ENCODE measurements around the gene IL18BP. TPM values are rescaled to one million over a fixed set of nuclear protein-coding genes. Genes with fewer than 3 reads are reported as not detected.
A peak's percentile ranks its signal among the peaks of the same experiment; 100 is the strongest.

Gene IL18BP
- polyA plus RNA-seq (2013, experiment 1 of 2; ENCODE audit: insufficient read length): 3.9 TPM
- 4.2 TPM for polyA plus RNA-seq (2013, experiment 2 of 2; ENCODE audit: insufficient read length)

DNA sequence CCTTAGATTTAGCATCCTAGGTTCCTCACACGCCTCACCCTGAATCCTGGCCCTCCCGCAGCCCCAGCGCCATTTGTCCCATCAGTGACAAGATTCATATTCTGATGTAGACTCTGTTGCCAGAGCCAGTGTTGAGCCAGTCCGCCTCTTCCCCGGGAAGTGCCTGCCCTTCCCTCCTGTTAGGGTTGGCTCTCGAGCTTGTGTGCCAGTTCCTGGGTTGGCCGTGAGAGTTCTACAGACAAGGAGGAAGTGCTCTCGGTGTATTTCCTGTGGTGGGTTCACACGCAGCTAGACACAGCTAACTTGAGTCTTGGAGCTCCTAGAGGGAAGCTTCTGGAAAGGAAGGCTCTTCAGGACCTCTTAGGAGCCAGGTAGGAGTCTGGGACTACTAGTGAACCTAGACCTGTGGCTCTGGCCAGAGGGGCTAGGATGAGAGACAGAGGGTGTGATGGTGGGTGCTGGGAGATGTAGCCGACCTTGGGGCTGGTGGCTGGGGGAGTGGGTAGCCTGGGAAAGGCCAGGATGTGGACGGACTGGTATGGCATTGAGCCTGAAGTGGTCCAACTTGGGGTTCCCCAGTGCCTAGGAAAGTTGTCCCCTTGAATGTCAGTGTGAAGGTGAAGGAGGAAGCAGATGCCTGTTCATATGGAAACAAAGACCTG is at the start of gene IL18BP:
Gene IL18BP, plus strand, starts transcription at position 261 of the 662 bp plus-strand sequence. CDS start 1,076 bp downstream, outside the sequence.
- DNase-seq: no peak

DNA sequence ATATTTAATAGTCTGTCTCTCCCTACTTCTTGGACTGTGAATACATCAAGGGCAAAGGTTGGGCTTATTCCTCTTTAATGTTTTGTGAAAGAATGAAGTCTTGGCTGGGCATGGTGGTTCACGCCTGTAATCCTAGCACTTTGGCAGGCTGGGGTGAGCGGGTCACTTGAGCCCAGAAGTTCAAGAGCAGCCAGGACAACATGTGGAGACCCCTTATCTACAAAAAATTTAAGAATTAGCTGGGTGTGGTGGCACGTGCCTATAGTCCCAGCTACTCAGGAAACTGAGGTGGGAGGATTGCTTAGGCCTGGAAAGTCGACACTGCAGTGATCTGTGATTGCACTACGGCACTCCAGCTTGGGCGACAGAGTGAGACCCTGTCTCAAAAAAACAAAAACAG is 49.7 kb upstream of the IL18BP start:
- DNase-seq: no peak

DNA sequence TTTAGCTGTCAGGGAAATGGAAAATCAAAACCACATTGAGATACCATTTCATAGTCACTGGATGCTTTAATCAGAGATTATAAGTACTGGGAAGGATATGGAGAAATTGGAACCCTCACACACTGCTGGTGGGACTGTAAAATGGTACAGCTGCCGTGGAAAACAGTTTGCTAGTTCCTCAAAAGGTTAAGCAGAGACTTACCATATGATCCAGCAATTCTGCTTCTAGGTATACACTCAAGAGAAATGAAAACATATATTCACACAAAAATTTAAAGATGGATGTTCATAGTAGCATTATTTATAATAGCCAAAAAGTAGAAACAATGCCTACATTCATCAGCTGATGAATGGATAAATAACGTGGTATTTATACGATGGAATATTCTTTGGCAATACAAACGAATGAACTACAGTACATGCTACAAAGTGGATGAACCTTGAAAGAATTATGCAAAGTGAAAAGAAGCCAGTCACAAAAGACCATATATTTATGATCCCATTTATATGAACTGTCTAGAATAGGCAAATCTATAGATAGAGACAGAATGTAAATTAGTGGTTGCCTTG is 46.9 kb upstream of the IL18BP start:
- no peak for DNase-seq

DNA sequence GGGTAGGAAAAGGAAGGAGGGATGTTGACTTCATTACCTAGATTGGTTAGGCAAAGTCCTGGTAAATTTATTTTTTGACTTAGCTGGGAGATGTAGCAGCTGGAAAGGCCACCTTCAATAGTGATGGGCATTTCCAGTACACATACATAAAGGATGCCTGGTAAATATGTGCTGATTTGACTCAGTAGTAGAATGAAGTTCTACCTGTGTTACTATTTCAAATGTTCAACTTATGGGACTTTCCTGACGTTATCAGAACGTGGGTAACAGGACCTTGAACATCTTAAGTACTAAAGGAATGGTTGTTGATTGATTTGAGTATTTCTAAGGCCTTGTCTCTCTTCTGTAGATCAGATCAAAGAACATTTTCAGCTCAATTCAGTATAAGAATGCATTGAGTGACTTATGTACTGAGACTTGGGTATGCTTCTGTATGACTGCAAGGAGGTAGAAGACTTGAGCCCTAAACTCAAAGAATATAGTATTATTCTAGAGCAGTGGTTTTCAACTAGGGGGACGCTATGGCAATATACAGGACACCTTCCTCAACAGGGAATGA is 42.7 kb upstream of the IL18BP start:
- no peak for DNase-seq

DNA sequence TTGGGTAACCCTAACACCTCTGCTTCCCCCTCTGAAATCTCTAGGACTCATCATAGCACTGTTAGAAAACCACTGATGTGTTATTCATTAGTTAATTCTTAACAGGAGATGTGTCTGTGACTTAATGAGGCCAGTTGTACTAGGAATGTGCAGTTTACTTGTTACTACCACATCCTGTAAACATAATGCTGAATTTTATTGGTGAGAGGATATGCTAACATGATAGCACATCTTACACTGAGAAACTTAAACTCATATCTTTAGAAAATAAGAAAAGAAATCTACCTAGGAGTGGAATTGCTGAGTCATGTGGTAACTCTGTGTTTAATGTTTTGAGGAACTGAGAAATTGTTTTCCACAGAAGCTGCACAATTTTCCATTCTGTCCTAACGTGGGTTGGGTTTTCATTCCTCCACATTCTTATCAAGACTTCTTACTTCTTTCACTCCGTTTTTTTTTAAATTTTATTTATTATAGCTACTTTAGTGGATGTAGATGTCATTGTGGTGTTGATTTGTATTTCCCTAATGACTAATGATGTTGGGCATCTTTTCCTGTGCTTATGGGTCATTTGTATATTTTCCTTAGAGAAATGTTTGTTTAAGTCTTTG is 36.2 kb upstream of the IL18BP start:
- peak; percentile 52 for DNase-seq

DNA sequence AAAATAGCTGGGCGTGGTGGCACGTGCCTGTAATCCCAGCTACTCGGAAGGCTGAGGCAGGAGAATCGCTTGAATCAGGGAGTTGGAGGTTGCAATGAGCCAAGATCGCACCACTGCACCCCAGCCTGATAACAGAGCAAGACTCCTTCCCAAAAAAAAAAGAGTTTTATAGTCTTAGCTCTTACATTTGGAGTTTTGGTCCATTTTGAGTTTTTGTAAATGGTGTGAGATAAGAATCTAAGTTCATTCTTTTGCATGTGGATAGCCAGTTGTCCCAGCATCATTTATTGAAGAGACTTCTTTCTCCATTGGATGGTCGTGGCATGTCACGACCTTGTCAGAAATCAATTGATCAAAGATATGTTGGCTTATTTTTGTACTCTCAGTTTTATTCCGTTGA is 35.2 kb upstream of the IL18BP start:
- DNase-seq: no peak

DNA sequence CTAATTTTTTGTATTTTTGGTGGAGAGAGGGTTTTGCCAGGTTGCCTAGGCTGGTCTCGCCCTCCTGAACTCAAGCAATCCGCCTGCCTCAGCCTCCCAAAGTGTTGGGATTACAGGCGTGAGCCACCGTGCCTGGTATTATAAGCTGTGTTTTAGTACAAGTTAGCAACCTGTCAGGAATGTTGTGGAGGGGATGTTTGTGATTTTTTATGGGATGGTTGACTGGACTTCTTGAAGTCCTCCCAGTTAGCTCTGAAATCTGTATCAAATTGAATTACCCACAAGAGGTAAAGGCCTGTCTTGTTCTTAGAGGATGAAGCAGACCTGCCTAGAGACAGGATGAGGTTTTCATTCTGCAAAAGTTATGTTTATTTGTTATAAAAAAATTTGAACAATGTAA is 34.1 kb upstream of the IL18BP start:
- DNase-seq: no peak

DNA sequence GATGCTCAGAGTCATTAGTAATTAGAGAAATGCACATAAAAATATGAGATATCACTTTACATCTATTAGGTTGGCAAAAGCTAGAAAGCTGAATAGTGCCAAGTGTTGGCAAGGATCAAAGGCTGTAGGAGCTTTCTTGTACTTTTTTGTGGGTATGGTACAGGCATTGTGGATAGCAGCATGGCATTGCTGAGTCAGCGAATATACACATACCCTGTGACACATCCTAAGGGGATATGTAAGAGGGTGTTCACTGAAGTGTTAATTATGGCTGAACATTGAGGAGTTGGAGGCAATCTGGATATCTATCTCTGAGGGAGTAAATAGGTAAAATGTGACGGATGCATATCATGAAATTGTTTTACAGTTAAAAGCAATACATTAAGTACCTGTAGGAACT is 27.0 kb upstream of the IL18BP start:
- DNase-seq: no peak

DNA sequence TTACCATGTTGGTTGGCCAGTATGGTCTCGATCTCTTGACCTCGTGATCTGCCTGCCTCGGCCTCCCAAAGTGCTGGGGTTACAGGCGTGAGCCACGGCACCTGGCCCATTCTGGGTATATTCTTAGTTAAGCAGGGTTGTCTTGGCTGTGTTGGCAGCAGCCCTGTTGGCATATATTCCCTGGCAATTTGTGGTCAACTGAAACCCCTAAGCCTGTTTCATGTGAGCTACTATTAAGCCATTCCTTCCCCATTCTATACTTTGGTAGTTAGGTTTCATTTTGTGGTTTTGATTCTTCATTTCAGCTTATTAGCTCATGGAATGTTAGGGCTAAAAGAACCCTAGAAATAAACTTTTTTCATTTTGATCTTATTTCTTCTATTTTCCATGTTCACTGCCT is 22.2 kb upstream of the IL18BP start:
- DNase-seq: no peak

DNA sequence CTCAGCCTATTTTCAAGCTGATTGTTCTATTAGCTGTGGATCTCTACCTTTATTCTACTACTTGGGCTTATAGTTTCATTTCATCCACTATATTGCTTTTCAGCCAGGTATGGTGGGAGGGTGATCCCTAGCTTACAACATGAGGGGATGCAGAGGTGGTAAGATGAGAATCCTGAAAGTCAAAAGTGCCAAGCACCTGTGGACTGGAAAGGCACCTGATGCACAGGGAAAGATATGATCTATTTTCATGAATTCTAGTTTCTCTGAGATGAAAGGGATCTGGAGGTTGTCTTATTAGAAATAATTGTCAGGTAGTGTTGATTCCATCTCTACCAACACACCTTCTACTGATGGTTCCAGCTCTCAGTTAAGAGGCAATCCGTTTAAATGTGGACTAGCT is 21.6 kb upstream of the IL18BP start:
- no peak for DNase-seq

DNA sequence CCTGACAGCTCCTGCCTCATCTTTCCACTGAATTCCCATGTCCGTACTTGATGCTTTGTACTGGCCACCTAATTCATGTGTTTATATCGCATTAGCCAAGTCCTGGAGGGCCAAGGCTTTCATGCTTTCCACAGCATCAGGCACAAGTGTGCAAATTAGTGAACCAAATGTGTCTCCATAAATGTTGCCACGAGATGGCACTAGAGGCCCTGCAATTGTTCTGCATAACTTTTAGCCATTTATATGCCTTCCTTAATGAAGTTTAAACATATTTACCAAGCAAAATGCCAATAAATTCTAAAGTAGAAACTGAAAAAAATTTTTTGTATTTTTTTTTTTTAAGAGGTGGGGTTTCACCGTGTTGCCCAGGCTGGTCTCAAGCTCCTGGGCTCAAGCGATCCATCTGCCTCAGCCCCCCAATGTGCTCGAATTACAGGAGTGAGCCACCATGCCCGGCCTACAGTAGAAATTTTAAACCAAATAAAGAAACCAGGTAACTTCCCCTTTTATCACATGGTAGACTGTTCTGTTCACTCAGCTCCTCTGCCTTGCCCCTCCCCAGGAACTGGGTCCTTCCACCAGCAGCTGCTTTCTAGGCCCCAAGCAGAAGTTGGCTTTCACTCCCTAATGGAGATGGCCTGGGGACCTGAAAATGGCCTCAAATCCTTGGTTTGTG is 20.8 kb upstream of the IL18BP start:
- peak; percentile 47 for DNase-seq

DNA sequence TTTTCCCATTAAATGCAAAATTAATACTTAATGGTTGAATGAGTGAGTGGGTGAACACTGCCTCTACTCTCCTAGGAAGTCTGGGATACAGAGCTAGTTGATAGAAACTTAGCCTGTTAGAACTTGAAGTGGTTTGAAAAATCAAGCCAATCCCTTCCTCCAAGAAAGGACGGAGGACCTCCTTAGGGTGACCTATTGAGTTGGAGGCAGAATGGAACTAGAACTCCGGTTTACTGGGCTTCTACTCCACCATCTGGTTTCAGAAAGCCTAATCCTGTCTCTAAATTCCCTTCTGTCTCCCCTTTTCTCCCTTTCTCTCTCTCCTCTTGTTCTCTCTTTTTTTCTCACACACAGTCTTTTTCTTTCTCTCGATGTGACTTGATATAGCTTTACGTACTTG is 19.6 kb upstream of the IL18BP start:
- no peak for DNase-seq

DNA sequence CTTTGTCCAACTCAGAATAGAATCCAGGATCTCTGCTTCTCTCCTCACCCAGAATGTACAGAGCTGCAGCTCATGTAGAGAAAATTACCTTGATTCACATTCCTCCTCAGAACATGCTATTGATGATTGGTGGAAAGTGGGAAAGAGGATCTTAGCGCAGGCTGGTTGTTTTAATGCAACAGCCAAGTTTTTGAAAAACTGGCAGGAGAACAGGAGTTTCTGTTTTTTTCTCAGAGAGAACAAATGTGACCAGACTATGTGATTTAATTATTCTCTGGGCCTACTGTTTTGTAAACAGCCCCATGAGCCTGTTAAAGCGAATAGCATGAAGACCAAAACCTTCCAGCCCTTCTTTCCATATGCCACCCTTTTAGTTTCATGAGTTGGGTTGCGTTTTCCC is 19.1 kb upstream of the IL18BP start:
- DNase-seq: no peak

DNA sequence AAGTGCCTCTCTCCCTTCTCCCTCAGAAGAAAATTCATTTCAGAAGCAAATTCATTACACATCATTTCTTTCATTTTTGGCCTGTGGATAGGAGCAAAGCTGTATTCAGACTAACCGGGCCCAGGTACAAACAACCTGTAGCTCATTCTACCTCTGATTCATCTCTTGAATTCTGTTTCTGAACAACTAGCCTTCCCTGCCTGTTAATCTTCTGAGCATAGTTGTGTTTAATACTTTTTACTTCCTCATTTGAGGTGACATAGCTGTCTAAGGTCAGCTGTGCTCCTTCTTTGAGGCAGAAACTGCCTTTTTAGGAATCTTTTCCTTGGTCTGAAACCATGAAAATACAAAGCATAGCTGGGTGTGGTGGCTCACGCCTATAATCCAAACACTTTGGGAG is 12.6 kb upstream of the IL18BP start:
- DNase-seq: no peak

DNA sequence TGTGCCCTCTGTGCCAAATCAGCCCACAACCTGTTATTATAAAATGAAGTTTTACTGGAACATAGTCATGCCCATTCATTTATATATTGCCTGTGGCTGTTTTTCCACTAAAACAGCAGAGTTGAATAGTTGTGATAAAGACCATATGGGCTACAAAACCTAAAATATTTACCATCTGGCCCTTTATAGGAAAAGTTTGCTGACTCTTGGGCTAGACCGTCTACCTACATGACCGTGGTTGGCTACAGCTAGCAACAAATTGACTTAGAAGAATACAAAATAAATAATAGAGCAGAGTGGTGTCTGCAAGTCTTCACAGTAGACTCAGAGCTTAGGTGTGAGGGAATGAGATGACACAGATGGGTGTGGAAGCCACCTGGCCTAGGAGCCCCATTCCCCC is 11.2 kb upstream of the IL18BP start:
- no peak for DNase-seq

DNA sequence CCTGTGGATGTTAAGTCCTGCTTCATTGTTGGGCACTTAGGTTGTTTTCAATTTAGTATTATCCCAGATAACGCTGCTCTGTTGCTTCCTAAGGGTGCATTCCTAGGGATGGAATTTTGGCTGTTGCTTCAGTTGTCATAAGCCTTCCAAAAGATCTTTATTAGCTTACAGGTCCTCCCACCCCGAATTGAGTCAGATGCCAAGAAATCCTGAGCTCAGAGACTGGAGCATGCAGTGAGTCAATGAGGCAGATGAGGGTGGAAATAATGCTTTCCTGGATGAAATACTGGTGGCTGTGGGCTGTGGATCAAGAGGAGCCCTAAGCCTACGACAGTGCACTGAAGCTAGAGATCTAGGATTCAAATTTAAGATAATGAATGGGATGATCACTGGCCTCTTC is 10.7 kb upstream of the IL18BP start:
- DNase-seq: peak; percentile 83

DNA sequence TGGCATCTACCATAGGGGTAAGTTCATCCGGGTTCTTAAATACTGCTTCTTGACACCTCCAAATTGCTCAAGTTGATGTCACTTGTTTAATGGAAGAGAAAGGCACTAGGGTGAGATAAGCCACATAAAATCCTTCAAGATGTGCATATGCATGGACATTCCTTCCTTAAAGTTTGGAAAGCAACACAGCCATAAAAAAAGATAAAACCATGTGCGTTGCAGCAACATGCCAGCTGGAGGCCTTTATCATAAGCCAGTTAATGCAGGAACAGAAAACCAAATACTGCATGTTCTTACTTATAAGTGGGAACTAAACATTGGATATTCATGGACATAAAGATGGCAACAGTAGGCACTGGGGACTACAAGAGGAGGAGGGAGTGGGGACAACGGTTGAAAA is 8.0 kb upstream of the IL18BP start:
- no peak for DNase-seq

DNA sequence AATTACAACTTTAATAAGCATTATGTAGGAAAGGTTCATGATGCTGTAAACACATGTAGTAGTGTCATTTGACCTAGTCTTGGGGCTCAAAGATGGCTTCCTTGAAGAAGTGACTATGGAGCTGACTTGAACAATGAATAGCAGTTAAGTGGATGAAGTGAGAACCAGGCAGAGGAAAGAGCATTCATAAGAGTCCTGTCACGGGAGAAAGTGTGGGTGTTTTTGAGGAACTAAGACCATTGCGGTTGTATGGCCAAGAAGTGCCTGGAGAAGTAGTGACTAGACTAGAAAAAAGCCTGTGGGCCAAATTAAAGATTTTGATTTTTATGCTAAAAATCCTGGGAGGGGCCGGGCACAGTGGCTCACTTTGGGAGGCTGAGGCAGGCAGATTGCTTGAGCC is 7.2 kb upstream of the IL18BP start:
- DNase-seq: no peak

DNA sequence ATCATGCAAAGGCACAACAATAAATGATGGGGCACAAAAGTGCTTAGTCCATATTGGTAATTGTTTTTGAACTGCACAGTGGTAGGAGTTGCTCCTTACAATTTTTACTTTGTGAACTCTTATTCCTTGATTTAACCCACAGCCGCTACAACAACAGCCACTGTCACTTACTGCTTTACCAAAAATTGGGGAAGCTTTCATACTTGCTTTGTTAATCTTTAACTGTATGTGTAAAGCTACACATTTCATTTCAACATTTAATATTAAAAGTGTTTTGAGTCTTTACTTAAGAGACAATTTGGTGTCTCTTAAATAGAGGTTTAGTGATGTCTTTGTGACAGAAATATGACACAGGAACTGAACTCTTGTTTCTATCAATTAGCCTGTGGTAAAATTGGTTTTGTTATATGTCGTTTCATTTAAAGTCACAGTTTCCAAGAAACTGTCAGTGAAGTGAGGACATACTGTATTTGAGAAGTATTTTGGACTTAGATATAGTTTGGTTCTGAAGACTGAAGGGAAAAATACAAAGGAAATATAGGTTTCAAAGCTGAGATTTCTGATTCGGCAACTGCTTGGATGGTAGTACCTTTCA is 6.5 kb upstream of the IL18BP start:
- DNase-seq: no peak

DNA sequence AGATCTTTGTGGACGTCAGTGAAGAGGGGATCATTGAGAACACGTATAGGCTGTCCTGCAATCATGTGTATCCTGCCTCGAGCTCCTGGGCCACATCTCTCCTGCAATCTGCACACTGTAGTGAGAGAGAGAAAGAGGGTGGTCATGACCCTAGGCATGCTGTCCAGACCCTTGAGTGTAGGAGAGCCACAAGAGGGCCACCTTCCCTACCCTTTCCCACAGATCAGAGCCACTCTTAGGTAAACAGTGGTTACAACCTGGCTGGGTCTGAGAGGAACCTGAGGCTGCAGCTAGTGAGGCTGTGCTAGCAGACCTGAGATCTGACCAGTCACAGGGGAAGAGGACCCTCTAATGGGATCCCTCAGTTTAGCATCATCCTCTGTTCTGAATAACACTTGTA is 3.9 kb upstream of the IL18BP start:
- no peak for DNase-seq

DNA sequence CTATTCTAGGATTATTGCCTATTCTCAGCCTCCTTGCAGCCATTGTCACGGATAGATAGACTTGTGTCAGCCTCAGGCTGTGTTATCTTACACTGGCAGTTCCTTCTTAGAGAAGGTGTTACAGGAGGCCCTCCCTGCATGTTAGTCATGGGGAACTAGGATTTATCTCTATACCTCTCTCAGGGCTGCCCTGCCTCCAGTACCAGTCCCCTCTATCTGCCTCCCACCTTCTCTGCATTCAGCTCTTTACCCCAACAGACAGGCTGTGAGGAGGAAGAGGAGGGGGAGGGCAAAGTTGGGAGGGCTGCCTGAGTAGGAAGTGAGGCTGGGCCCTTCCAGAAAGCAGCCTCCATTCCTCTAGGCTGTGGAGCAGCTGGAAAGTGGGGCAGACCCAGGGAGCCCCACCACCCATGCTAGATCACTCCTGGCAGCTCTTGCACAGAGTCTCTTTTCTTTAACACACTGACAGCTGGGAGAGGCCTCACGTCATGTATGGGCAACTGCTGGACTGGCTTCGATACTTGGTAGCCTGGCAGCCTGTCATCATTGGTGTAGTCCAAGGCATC is 2.9 kb upstream of the IL18BP start:
- DNase-seq: no peak

DNA sequence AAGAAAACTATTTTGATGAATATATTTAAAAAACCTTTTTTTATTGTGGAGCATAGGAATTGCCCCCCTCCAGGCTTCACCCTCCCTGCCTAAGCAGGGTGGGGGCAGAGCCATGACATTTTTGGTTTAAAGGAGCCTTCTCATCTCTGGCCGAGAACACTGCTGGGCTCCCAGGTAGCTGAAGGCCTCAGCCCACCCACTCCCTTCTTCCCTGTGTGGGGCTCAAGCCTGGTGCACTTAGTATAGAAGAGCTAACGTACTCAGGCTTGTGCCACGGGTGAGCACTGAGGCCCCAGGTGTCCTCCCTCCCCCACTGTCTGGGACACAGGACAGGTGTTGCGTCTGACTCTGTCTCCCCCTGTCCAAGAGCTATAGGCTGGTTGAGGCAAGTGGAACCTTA is 2.2 kb upstream of the IL18BP start:
- no peak for DNase-seq

DNA sequence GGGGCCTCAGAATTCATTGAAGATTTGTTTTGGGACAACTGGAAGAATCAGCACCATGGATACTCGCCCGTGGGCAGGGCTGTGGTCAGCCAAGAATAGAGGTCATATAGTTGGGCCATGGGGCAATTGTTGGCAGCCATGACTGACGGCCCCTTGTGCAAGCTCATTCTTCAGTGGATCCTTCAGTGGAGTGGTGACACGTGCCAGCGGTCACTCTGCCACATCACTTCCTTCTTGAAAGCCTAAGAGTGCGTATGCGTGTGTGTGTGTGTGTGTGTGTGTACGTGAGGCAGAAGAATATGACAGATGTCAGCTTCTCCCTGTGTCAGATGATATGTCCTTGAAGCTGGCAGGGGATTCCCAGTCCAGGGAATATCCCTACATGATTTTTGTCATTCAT is 1.8 kb upstream of the IL18BP start:
- no peak for DNase-seq
